Lower lobe of right lung (tissue), 2 donors: ENCODE data around the gene CLDN1. TPM values are rescaled to one million over a fixed set of nuclear protein-coding genes. Genes with fewer than 3 reads are reported as not detected.

Experiments
- ATAC-seq, 2 donors: fragments of 200-7000 bp; cut with Tn5 transposase; one replicate each; pipeline ENCODE4 v1.9.1; 2020 to 2022; ENCODE audit warnings: mild to moderate bottlenecking in 2 of 2, moderate library complexity in 2 of 2
- DNase-seq: peaks from one replicate; pipeline ENCODE4 v3.0.0-alpha.2; 2020
- H3K27ac ChIP-seq: fragments of 200-600 bp; one replicate; pipeline ENCODE4 v1.8.0; 2022
- H3K27me3 ChIP-seq: fragments of 200-600 bp; one replicate; pipeline ENCODE4 v1.8.0; 2022; ENCODE audit warnings: low read depth
- H3K36me3 ChIP-seq: fragments of 200-600 bp; one replicate; pipeline ENCODE4 v1.8.0; 2022; ENCODE audit warnings: mild to moderate bottlenecking
- H3K4me1 ChIP-seq: fragments of 200-600 bp; one replicate; pipeline ENCODE4 v1.8.0; 2022
- H3K4me3 ChIP-seq: fragments of 200-600 bp; one replicate; pipeline ENCODE4 v1.8.0; 2022; ENCODE audit warnings: mild to moderate bottlenecking
- H3K9me3 ChIP-seq: fragments of 200-600 bp; one replicate; pipeline ENCODE4 v1.8.0; 2022
- CTCF ChIP-seq: fragments of 200-600 bp; IDR thresholded peaks from one replicate; pipeline ENCODE4 v1.8.0; 2022; ENCODE audit warnings: antibody characterized with exemption, mild to moderate bottlenecking
- intact Hi-C: fragments of 100-400 bp; cut with DNase I; formaldehyde crosslinking; loops from one replicate; pipeline ENCODE4 v1.11.0; 2022
- total RNA-seq: library from RNA; stranded (reverse); fragmentation: NEBNext Ultra II Directional; extraction: Animal tissue kit (Norgen Biotek cat#: 25700); gene quantifications from one replicate; pipeline ENCODE4 v1.2.1, GENCODE V29; 2021
- donor health status: DM: no; HTN: yes; CAD: no; lungs with severe emphysema.

CLDN1 gene
- total RNA-seq, 1 donor from 2014 or later, result 5.2 TPM

GRCh38 chr3:190306026-190306425, 16.2 kb downstream of the CLDN1 start:
- H3K4me1 ChIP-seq, result no peaks in the 10 kb centered on the region
- no peaks in the 10 kb centered on the region for H3K9me3 ChIP-seq
- ATAC-seq (no peak), DNase-seq (no peak)
- intact Hi-C loops, result no loop called here
- H3K27ac ChIP-seq, result no peak overlapping the region
- TF ChIP-seq CTCF, result no peak
- H3K27me3 ChIP-seq, result no peaks in the 10 kb centered on the region
- H3K36me3 ChIP-seq, result no peaks in the 10 kb centered on the region
- no peak overlapping the region for H3K4me3 ChIP-seq

- TF ChIP-seq CTCF, result no peak
- no peaks in the 10 kb centered on the region for H3K9me3 ChIP-seq
- no peaks in the 10 kb centered on the region for H3K27me3 ChIP-seq
- intact Hi-C loops, result no loop called here
- DNase-seq (no peak), ATAC-seq (no peak)
- H3K4me3 ChIP-seq, result no peak overlapping the region
- H3K27ac ChIP-seq, result no peak overlapping the region
- no peaks in the 10 kb centered on the region for H3K36me3 ChIP-seq
- no peaks in the 10 kb centered on the region for H3K4me1 ChIP-seq
These were observed 16.8 kb downstream of the CLDN1 start for GRCh38 chr3:190305406-190305805.

- no peak for ATAC-seq
- H3K4me3 ChIP-seq, result no peak overlapping the region
- H3K27me3 ChIP-seq, result no peaks in the 10 kb centered on the region
- H3K9me3 ChIP-seq, result no peaks in the 10 kb centered on the region
- no peaks in the 10 kb centered on the region for H3K4me1 ChIP-seq
- no peaks in the 10 kb centered on the region for H3K36me3 ChIP-seq
- DNase-seq, result no peak
- H3K27ac ChIP-seq, result no peak overlapping the region
- intact Hi-C loops, result no loop called here
- no peak for TF ChIP-seq CTCF
These were observed 18.4 kb downstream of the CLDN1 start for GRCh38 chr3:190303884-190304283.

GRCh38 chr3:190302212-190302867, 19.9 kb downstream of the CLDN1 start:
- intact Hi-C loops, result no loop called here
- H3K36me3 ChIP-seq, result no peaks in the 10 kb centered on the region
- TF ChIP-seq CTCF, result no peak

GRCh38 chr3:190301591-190301990, 20.7 kb downstream of the CLDN1 start:
- Histone ChIP-seq H3K27me3 (no peaks in the 10 kb centered on the region), H3K36me3 (no peaks in the 10 kb centered on the region), H3K9me3 (no peaks in the 10 kb centered on the region), H3K27ac (no peak overlapping the region), H3K4me3 (no peak overlapping the region), H3K4me1 (no peaks in the 10 kb centered on the region)
- ATAC-seq (no peak), DNase-seq (no peak)
- TF ChIP-seq CTCF, result no peak
- intact Hi-C loops, result no loop called here

More at GRCh38 chr3:190302212-190302867, 19.9 kb downstream of the CLDN1 start:
- DNase-seq, result no peak
- H3K9me3 ChIP-seq, result no peaks in the 10 kb centered on the region
- H3K4me1 ChIP-seq, result no peaks in the 10 kb centered on the region
- H3K27ac ChIP-seq, result no peak overlapping the region
- no peaks in the 10 kb centered on the region for H3K27me3 ChIP-seq
- H3K4me3 ChIP-seq, result no peak overlapping the region
- ATAC-seq, result no peak
